Ecto neural progenitor cell (in vitro differentiated cells): ENCODE results near the gene MAP3K13.

Experiments
- DNase-seq: peaks from one replicate; pipeline ENCODE4 v3.0.0-alpha.2; 2018; ENCODE audit warnings: low spot score

MAP3K13 gene

DNA sequence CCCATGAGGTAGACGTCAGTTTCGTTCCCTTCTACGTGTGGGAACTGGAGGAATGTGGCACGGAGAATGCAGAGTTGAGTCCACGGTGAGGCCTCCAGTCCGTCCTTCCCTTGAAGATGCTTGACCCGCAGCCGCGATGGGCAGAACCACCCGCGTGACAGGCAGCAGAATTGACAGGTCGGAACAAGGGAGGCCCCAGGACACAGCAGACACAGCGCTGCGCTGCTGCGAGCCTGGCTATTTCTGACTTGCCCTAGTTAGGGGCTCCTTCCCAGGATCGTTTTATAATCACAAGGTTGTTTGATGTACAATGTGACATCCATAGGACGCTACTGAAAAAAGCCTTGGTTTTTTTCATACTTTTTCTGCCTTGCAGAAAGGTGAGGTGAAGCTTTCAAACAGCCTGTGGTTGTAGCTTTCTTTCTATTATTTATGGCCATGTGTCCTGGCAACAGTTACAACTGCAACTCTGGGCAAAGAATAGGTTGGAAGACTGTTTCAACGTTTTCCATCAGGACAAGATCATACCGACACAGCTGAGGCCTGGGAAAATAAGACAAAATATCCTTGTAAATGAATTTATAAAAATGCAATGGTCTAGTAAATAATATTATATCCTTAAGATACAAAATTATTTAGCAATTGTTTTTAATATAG is 145.5 kb downstream of the MAP3K13 start:
- DNase-seq = no peak

DNA sequence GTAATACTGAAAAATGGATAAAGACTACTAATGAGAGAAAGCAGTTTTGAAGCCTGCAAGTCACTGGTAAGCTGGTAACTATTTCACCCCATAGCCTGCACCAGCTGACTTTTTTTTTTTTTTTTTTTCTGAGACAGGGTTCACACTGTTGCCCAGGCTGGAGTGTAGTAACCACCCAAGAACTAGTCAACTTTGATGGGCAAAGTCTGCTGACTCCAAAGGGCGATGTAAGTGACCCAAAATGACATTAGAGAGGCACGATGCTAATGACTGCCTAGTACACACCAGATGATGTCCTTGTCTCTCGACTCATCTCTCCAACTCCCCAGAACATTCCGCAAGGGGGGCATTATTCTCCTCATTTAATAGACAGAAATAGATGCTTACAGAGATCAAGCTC is 148.8 kb downstream of the MAP3K13 start:
- no peak for DNase-seq

DNA sequence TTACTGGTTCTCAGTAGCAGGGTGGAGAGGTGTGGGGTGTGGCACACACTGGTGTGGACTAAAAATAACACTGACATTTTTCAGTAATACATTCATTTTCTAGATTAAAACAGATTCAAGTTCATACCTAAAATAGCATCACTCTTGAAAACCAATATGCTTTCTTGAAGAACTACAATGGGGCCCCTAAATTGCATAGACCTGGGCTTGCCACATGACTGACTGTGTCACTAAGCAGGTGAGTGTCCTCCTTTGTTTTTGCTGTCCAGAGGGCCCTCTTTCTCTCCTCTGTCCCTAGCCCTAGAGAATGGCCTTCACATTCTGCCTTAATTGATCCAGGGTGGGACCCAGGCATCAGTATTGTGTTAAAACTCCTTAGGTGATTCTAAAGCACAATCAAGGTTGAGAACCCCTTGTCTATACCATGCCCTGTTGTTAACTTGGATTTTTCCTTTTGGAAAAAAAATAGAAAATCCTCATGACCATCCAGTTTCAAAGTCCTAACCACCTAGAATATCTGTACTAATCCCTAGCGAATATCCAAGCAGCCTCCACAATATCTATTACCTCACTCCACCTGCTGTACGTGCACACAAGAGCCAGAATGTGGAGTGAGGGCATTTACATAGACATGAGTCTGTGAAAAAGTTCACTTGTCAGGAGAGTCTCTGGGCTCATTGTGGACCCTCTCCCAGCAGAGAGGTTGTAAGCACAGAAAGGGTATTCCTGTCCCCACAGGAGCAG is 154.6 kb downstream of the MAP3K13 start:
- no peak for DNase-seq

DNA sequence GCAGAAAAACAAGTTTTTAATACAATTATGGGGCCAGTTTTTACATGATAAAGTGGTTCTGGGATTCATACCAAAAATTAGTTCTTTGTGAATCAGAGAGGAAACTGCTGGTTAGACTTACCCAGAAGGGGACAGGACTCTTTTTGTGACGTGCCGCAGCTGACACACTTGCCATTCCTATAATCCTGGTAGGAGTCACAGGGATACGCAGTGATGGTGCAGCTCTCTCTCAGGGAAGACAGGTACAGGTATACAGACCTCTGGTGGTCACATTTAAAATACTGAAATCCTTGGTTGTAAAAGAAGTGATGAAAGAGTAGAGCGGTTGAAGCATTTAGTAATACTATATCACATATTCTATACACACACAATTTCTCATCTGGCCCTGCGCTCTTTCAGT is 156.1 kb downstream of the MAP3K13 start:
- DNase-seq = no peak

DNA sequence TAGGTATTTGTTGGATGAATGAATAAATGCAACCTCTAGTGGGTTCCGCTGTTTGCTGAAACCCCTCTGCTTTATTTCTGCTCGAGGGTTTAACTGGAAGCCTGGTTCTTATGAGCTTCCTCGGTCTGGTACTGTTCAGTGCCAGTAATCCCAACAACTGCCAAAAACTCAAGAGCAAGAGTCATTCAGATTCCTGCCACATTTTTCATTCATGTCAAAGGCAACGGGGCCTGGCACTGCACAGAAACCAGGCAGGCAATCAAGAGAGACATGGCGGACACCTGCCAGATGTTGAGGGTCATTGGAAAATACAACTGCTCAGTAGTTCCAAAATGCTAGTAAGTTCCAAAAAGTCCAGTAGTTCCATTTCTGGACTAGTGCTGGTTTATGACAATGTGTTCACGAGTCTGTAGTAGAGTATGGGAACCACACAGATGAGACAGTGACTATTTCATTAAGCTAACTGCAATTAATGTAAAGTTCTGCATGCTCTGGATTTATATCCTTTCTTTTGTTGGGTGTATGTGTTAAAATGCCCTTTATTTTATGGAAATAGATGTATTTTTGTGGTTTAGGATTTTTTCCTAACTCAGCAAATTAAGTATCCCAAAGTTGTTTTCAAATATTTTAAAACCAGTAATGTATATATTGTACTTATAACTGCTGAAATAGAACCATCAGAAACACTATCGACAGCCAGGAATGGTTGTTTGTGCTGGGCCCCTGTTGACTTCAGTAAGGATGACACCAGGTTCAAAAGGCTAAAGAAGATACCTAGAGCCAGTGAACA is 158.6 kb downstream of the MAP3K13 start:
- DNase-seq = no peak

DNA sequence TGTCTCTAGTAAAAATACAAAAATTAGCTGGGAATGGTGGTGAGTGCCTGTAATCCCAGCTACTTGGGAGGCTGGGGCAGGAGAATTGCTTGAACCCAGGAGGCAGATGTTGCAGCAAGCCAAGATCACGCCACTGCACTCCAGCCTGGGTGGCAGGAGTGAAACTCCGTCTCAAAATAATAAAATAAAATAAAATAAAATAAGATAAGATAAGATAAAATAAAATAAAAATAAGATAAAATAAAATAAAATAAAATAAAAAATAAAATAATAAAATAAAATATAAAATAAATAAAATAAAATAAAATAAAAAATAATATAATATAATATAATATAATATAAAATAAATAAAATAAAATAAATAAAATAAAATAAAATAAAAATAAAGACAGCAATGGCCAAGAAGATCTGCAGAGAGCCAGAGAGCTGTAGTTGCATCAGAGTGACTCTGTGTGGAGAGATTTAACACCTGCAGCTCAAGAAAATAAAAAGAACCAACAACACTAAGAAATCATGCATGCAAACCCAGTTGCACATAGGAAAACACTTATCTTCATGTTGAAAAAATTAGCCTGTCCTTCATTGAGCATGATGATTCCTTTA is 163.5 kb downstream of the MAP3K13 start:
- DNase-seq = no peak

DNA sequence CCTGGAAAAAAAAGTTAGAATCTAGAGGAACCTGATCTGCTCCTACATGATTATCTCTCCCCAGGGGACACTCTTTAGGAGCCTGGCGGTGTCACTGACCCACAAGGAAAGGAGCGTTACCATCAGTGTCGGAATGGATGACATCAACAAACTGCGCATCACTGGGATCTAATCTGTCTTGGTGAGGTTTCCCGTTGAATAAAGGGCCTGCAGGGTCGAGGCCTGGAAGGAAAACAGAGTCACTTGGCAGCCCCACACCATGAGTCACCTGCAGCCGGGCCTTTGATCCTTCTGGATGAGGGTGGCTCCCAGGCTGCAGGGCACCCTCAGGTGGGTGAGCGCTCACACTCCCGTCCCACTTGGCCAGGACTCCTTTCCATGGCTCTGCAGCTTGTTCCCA is 164.4 kb downstream of the MAP3K13 start:
- DNase-seq = no peak

DNA sequence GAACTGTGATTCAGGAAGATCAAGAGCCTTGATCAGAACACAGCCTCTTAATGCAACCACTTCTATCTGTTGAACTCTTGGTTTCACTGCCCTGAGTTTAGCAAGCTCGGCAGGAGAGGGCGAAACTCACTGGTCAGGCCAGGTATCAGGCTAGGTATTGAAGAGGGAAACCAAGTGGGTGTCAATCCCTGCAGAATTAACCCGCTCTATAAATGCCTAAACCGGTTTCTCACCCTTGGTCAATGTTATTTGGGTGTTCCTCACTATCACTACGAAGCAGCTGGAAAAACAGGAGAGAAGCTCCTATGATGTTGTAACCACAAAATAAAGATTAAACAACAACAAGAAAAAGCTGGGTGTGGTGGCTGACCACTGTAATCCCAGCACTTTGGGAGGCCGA is 165.6 kb downstream of the MAP3K13 start:
- no peak for DNase-seq

DNA sequence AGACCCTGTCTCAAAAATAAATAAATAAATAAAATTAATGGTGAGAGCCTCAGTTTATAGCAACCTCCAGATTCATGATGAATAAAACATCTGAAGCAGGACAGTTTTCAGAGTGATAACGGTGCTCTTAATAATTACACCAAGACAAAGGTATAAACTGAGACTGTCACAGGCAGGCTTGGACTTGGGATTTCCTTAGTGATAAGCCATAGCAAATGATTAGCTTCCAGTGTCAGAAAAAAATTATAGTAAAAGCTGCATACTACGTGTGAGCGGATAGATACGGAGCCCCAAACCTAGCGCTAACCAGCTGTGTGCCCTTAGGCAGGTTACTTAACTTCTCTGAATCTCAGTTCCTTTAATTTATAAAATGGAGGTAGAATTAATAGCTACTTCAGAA is 167.9 kb downstream of the MAP3K13 start:
- no peak for DNase-seq

DNA sequence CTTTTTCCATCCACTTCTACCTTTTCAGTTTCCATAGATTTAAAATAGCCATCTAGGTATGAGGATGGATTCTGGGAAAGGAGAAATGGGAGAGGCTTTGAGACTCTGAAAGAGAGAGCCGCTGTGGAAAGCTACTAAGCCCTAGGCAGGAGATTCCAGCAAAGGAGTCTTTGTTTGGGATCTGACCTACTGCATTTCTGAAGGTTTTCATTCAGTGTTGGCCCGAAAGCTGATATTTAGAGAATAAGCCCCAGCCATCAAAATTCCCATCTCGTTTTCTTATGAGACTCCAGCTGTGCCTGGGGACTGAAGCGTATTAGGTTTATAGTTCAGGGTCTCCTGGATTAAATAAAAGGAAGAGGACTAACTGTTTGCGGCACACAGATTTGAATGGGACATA is 170.0 kb downstream of the MAP3K13 start:
- no peak for DNase-seq

DNA sequence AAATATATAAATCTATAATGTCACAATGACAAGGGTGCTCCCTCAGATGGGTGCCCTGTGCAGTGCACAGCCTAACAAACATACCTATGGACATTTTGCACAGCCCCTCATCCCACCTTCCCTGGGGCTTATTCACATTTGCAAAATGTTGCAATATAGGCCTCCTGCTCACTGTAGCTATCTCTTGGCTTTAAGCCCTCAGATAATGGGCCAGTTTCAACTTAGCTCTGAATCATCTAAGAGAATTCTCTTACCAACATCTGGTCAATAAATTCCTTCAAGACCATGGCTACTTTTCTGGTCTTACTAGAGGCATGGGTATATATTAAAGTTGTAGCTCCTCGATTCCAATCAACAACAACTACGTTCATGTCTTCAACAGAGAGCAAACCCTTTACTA is 171.6 kb downstream of the MAP3K13 start:
- DNase-seq = no peak

DNA sequence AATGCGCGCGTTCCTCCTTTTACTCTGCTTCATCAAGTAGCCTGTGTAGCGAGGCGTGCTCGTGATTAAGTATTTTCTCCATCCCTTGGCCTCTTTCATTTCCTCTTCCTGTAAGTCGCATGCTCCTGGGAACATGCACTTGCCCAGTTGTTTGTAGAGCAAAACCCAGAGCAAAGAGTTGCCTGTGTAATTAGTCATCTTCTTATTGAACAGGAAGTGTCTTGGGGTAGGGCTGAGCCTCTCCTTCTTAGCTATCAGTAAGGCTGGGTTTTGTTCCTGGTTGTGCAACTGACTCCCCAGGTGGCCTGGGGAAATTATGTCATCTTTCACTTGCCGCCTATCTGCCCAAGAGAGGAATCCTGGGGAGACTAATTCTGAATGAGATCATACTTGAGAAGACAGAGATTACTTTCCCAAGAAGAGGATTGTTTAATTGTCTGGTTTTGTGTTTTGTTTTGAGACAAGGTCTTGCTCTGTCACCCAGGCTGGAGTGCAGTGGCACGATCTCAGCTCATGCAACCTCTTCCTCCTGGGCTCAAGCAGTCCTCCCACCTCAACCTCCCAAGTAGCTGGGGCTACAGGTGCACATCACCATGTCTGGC is 174.5 kb downstream of the MAP3K13 start:
- no peak for DNase-seq
